Activated T-helper 1 cell treated with Interleukin-2 at 50 U/mL for 16 hours (primary cell): Measurements from ENCODE around the gene MTA1.
A peak's percentile ranks its signal among the peaks of the same experiment; 100 is the strongest.

Experiments used
- DNase-seq: peaks from one replicate; pipeline ENCODE4 v3.0.0-alpha.2; 2020; ENCODE audit warnings: low read depth

Gene MTA1

GRCh38 chr14:105410642-105411016, 9.0 kb upstream of the MTA1 start:
- no peak for DNase-seq

- DNase-seq = no peak
These were observed 8.3 kb upstream of the MTA1 start for GRCh38 chr14:105411017-105411941.

GRCh38 chr14:105411985-105412770, 7.4 kb upstream of the MTA1 start:
- no peak for DNase-seq

GRCh38 chr14:105412771-105413543, 6.7 kb upstream of the MTA1 start:
- DNase-seq = no peak

GRCh38 chr14:105413544-105413886, 6.1 kb upstream of the MTA1 start:
- no peak for DNase-seq

- peak; percentile 32 for DNase-seq
These were observed 4.9 kb upstream of the MTA1 start for GRCh38 chr14:105414456-105415371.

- no peak for DNase-seq
These were observed 3.9 kb upstream of the MTA1 start for GRCh38 chr14:105415481-105416428.

GRCh38 chr14:105416671-105417070, 3.0 kb upstream of the MTA1 start:
- no peak for DNase-seq

GRCh38 chr14:105417690-105418121, 1.9 kb upstream of the MTA1 start:
- no peak for DNase-seq

- no peak for DNase-seq
These were observed 1.1 kb upstream of the MTA1 start for GRCh38 chr14:105418269-105419194.

GRCh38 chr14:105420101-105420973, 710 bp downstream of the MTA1 start:
- DNase-seq = no peak

GRCh38 chr14:105420974-105421674, 1.5 kb downstream of the MTA1 start:
- DNase-seq = no peak

- no peak for DNase-seq
These were observed 2.3 kb downstream of the MTA1 start for GRCh38 chr14:105421723-105422615.

GRCh38 chr14:105422695-105423487, 3.3 kb downstream of the MTA1 start:
- DNase-seq = no peak

- no peak for DNase-seq
These were observed 4.0 kb downstream of the MTA1 start for GRCh38 chr14:105423488-105424195.
